ENCODE measurements around the gene FOXM1. TPM values are rescaled to one million over a fixed set of nuclear protein-coding genes. Genes with fewer than 3 reads are reported as not detected.

FOXM1 gene
- total and polyA plus RNA-seq, 10 of the 15 experiments (the other 5 are each of a cell fraction or from before 2014, with no cell fraction given) = 15.1 to 63.2 (median 34.2) TPM

DNA sequence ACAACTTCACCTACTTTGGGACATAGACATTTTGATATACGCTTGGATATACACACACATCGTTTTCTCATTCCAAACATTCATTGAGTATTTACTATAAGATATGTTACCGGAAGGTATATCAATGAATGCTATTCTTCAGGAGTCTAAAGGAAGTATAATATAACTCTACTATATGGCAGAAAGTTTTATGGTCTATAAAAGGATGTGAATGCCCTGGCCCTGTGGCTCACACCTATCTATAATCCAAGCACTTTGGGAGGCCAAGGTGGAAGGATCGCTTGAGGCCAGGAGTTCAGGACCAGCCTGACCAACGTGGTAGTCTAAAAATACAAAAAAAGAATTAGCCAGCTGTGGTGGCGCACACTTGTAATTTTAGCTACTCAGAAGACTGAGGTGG, 47.7 kb downstream of the FOXM1 start:
- ChIA-PET RAD21 (ENCODE audit: unreplicated experiment) (no interaction called here), CTCF (no interaction called here), SMC1A (ENCODE audit: uncharacterized antibody, unreplicated experiment) (no interaction called here), POLR2A (no interaction called here)
- Histone ChIP-seq H3K4me2 (ENCODE audit: control insufficient read depth, insufficient read depth) (no peak overlapping the region), H3K79me2 (ENCODE audit: control insufficient read depth, insufficient read depth, low read length) (no peaks in the 10 kb centered on the region), H3K27ac (ENCODE audit: control insufficient read depth, insufficient read depth) (no peak overlapping the region), H3K27me3 (replicated peaks in 1 of 2; ENCODE audit: control insufficient read depth in 2 of 2, insufficient read depth in 2 of 2, low read length in 1 of 2) (no peaks in the 10 kb centered on the region), H2AFZ (ENCODE audit: control insufficient read depth, low read depth, low read length) (no peak overlapping the region), H3K9me3 (replicated peaks; ENCODE audit: control insufficient read depth, insufficient read depth, low read length) (no peaks in the 10 kb centered on the region), H3K4me3 (no peak overlapping the region), H3K4me1 (ENCODE audit: control insufficient read depth, insufficient read depth, low read length) (no peaks in the 10 kb centered on the region), H3K36me3 (ENCODE audit: control insufficient read depth in 2 of 2, insufficient read depth in 2 of 2, low read length in 1 of 2) (peaks cover 2 to 10% of the 10 kb centered on the region in 2 experiments), H3K9ac (ENCODE audit: control insufficient read depth, insufficient read depth, low read length) (no peak overlapping the region), H4K20me1 (ENCODE audit: control insufficient read depth, insufficient read depth) (no peaks in the 10 kb centered on the region; the same call in 1 of the 2 replicates)
- ATAC-seq (no peak), DNase-seq (ENCODE audit: low read depth, low spot score) (no peak), FAIRE-seq (no peak)
- no TSS peak for BruUV-seq (replicated peaks)
- in situ Hi-C loops (cut with MboI) (no loop called here), intact Hi-C loops (cut with micrococcal nuclease; ENCODE audit: unreplicated experiment) (no loop called here)
- TF ChIP-seq BCL11A (IDR thresholded peaks at IDR 0.05; ENCODE audit: low read depth, low read length) (no peak), ZBED1 (IDR thresholded peaks at IDR 0.05; ENCODE audit: borderline replicate concordance) (no peak), POU2F2 (IDR thresholded peaks at IDR 0.05; ENCODE audit: borderline replicate concordance, low read depth, low read length) (no peak), ZNF622 (IDR thresholded peaks at IDR 0.05) (no peak), FOXM1 (IDR thresholded peaks at IDR 0.05; ENCODE audit: low read depth, low read length) (no peak), EED (IDR thresholded peaks at IDR 0.05; ENCODE audit: low read depth) (no peak), SMAD5 (IDR thresholded peaks at IDR 0.05; ENCODE audit: low read depth) (no peak), CBFB (IDR thresholded peaks at IDR 0.05; ENCODE audit: low read depth) (no peak), EZH2 (IDR thresholded peaks at IDR 0.05; ENCODE audit: borderline replicate concordance, control insufficient read depth, low read depth, low read length) (no peak)
- TF ChIP-seq, protein P1, sequence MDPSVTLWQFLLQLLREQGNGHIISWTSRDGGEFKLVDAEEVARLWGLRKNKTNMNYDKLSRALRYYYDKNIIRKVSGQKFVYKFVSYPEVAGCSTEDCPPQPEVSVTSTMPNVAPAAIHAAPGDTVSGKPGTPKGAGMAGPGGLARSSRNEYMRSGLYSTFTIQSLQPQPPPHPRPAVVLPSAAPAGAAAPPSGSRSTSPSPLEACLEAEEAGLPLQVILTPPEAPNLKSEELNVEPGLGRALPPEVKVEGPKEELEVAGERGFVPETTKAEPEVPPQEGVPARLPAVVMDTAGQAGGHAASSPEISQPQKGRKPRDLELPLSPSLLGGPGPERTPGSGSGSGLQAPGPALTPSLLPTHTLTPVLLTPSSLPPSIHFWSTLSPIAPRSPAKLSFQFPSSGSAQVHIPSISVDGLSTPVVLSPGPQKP (IDR thresholded peaks at IDR 0.05; ENCODE audit: low read depth, low read length) = no peak
- TF ChIP-seq, protein P2, sequence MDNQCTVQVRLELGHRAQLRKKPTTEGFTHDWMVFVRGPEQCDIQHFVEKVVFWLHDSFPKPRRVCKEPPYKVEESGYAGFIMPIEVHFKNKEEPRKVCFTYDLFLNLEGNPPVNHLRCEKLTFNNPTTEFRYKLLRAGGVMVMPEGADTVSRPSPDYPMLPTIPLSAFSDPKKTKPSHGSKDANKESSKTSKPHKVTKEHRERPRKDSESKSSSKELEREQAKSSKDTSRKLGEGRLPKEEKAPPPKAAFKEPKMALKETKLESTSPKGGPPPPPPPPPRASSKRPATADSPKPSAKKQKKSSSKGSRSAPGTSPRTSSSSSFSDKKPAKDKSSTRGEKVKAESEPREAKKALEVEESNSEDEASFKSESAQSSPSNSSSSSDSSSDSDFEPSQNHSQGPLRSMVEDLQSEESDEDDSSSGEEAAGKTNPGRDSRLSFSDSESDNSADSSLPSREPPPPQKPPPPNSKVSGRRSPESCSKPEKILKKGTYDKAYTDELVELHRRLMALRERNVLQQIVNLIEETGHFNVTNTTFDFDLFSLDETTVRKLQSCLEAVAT (IDR thresholded peaks at IDR 0.05) = no peak
- TF ChIP-seq, protein P3, sequence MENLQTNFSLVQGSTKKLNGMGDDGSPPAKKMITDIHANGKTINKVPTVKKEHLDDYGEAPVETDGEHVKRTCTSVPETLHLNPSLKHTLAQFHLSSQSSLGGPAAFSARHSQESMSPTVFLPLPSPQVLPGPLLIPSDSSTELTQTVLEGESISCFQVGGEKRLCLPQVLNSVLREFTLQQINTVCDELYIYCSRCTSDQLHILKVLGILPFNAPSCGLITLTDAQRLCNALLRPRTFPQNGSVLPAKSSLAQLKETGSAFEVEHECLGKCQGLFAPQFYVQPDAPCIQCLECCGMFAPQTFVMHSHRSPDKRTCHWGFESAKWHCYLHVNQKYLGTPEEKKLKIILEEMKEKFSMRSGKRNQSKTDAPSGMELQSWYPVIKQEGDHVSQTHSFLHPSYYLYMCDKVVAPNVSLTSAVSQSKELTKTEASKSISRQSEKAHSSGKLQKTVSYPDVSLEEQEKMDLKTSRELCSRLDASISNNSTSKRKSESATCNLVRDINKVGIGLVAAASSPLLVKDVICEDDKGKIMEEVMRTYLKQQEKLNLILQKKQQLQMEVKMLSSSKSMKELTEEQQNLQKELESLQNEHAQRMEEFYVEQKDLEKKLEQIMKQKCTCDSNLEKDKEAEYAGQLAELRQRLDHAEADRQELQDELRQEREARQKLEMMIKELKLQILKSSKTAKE (IDR thresholded peaks at IDR 0.05; ENCODE audit: low read depth, poor library complexity, severe bottlenecking) = no peak
- WGBS (ENCODE audit: insufficient coverage, insufficient replicate concordance, low lambda C conversion rate, missing lambda C conversion rate) = 82% methylated on average over 6 of the region's 6 CpGs

All from GM12878 (cell line).